ENCODE data around the gene LAMA3. TPM values are rescaled to one million over a fixed set of nuclear protein-coding genes. Genes with fewer than 3 reads are reported as not detected.

LAMA3 gene
- total and polyA plus RNA-seq, 2 donors (not counting 3 experiments of a cell fraction or from before 2014, with no cell fraction given), result 2.6 to 12.3 TPM

DNA sequence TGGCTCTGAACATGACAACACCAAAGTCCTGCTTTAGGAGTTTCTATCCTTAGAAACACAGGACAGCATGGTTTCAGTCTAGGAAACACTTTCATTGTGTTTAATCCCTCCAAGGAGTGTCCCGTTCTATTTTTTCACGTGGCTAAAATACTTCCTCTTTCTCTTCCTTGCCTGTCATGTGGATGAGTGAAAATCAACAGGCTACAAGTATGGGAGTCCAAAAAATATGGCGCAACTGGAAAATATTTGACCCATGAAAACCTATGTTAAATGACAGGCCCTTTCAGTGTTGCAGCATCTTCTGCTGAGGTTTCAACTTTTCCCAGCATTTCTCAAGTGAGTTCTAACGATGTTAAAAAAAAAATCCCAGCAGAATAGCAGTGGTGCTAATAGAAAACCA is 146.3 kb downstream of the LAMA3 start:
- FAIRE-seq (no peak), DNase-seq (ENCODE audit: low read depth, low spot score) (no peak)
- no peak for TF ChIP-seq POLR2A (IDR thresholded peaks at IDR 0.05; ENCODE audit: low read depth, low read length)
- no peak for TF ChIP-seq FOS (IDR thresholded peaks at IDR 0.05; ENCODE audit: borderline replicate concordance, insufficient read depth, low read length)
- TF ChIP-seq GATA2 (IDR thresholded peaks at IDR 0.05; ENCODE audit: insufficient read depth, insufficient read length, low read depth, low read length), result no peak
- Histone ChIP-seq H3K9me1 (replicated peaks; ENCODE audit: control insufficient read depth, extremely low read depth, insufficient read depth, low read length) (no peaks in the 10 kb centered on the region), H3K4me3 (replicated peaks in 1 of 3; ENCODE audit: insufficient read depth in 1 of 3, low read depth in 1 of 3, low read length in 3 of 3) (no peak overlapping the region), H3K79me2 (ENCODE audit: control insufficient read depth, insufficient read depth, low read length) (no peaks in the 10 kb centered on the region), H3K9me3 (replicated peaks; ENCODE audit: control insufficient read depth, insufficient read depth, low read length) (no peaks in the 10 kb centered on the region), H3K36me3 (ENCODE audit: control insufficient read depth in 2 of 2, extremely low read depth in 1 of 2, insufficient read depth in 2 of 2, low read length in 2 of 2) (peaks cover 0 to 2% of the 10 kb centered on the region in 2 experiments), H3K9ac (replicated peaks; ENCODE audit: extremely low read depth, insufficient read depth, low read length) (no peak overlapping the region), H4K20me1 (replicated peaks; ENCODE audit: control insufficient read depth, extremely low read depth, insufficient read depth, low read length) (no peaks in the 10 kb centered on the region), H3K4me2 (ENCODE audit: insufficient read depth, low read length) (no peak overlapping the region), H3K27me3 (ENCODE audit: control insufficient read depth in 2 of 2, insufficient read depth in 2 of 2, low read length in 2 of 2) (no peaks in the 10 kb centered on the region), H3K4me1 (ENCODE audit: control insufficient read depth, extremely low read depth, insufficient read depth, low read length) (peaks cover 7% of the 10 kb centered on the region), H3K27ac (ENCODE audit: insufficient read depth, low read depth, low read length) (no peak overlapping the region), H2AFZ (ENCODE audit: low read depth, low read length) (no peak overlapping the region)
- no TSS peak for BruUV-seq (replicated peaks)
- dilution Hi-C loops (cut with MboI; ENCODE audit: extremely low pct_ligation_motif_present, low sequenced_read_pairs), result no loop called here
- POLR2A ChIA-PET, result no interaction called here
- CTCF ChIA-PET, result interaction anchor here (1.2 kb wide), 2 partner anchors 10 to 83 kb away, joined by 3 to 4 read pairs; no protein-coding TSS in a partner anchor
- intact Hi-C loops (cut with micrococcal nuclease), result no loop called here

DNA sequence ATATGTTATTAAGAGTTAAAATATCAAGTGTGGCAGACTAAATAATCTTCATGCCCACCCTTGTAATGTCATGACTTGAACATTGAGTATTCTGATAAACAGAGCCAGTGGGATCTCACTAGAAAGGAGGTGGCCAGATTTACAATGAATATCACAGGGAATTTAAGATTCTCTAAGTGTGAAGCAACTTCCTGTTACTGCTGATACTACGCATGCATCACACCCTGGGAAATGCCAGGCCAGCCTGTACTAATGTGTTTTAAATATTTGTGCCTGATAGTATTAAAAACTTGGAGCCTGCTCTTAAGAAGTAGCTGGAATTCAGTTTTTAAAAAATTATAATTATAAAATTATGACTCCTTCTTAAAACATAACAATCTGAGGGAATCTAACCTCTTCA is 148.3 kb downstream of the LAMA3 start:
- Histone ChIP-seq H3K4me3 (replicated peaks in 1 of 3; ENCODE audit: insufficient read depth in 1 of 3, low read depth in 1 of 3, low read length in 3 of 3) (no peak overlapping the region), H3K9ac (replicated peaks; ENCODE audit: extremely low read depth, insufficient read depth, low read length) (no peak overlapping the region), H3K79me2 (ENCODE audit: control insufficient read depth, insufficient read depth, low read length) (no peaks in the 10 kb centered on the region), H4K20me1 (replicated peaks; ENCODE audit: control insufficient read depth, extremely low read depth, insufficient read depth, low read length) (no peaks in the 10 kb centered on the region), H3K9me1 (replicated peaks; ENCODE audit: control insufficient read depth, extremely low read depth, insufficient read depth, low read length) (no peaks in the 10 kb centered on the region), H2AFZ (ENCODE audit: low read depth, low read length) (no peak overlapping the region), H3K4me2 (ENCODE audit: insufficient read depth, low read length) (peak overlapping the region; percentile 17), H3K36me3 (ENCODE audit: control insufficient read depth in 2 of 2, extremely low read depth in 1 of 2, insufficient read depth in 2 of 2, low read length in 2 of 2) (peaks cover 0 to 2% of the 10 kb centered on the region in 2 experiments), H3K9me3 (replicated peaks; ENCODE audit: control insufficient read depth, insufficient read depth, low read length) (no peaks in the 10 kb centered on the region), H3K27ac (ENCODE audit: insufficient read depth, low read depth, low read length) (peak overlapping the region; percentile 67), H3K4me1 (ENCODE audit: control insufficient read depth, extremely low read depth, insufficient read depth, low read length) (peaks cover 7% of the 10 kb centered on the region), H3K27me3 (ENCODE audit: control insufficient read depth in 2 of 2, insufficient read depth in 2 of 2, low read length in 2 of 2) (no peaks in the 10 kb centered on the region)
- intact Hi-C loops (cut with micrococcal nuclease), result no loop called here
- no TSS peak for BruUV-seq (replicated peaks)
- peak; percentile 82 for DNase-seq (ENCODE audit: low read depth, low spot score)
- ChIA-PET POLR2A (interaction anchor here (0.6 kb wide), 1 partner anchor 301 kb away, joined by 3 read pairs; the partner anchor contains the start of gene CABYR), CTCF (interaction anchor here (1.1 to 3.2 kb wide), 7 partner anchors 9 to 135 kb away, joined by 3 to 30 read pairs (median 6); no protein-coding TSS in a partner anchor)
- TF ChIP-seq MYC (IDR thresholded peaks at IDR 0.05; ENCODE audit: low read depth, low read length), result no peak
- no peak for TF ChIP-seq POLR2AphosphoS5 (IDR thresholded peaks at IDR 0.05; ENCODE audit: insufficient read depth, low read depth, low read length)
- TF ChIP-seq JUN (IDR thresholded peaks at IDR 0.05; ENCODE audit: borderline replicate concordance, insufficient read depth, insufficient read length, low read depth), result peak; percentile 55
- TF ChIP-seq FOS (IDR thresholded peaks at IDR 0.05; ENCODE audit: borderline replicate concordance, insufficient read depth, low read length), result peak; percentile 15
- TF ChIP-seq EZH2 (IDR thresholded peaks at IDR 0.05; ENCODE audit: borderline replicate concordance, low read depth, low read length, severe bottlenecking), result no peak
- TF ChIP-seq GATA2 (IDR thresholded peaks at IDR 0.05; ENCODE audit: insufficient read depth, insufficient read length, low read depth, low read length), result no peak
- TF ChIP-seq, protein P1, sequence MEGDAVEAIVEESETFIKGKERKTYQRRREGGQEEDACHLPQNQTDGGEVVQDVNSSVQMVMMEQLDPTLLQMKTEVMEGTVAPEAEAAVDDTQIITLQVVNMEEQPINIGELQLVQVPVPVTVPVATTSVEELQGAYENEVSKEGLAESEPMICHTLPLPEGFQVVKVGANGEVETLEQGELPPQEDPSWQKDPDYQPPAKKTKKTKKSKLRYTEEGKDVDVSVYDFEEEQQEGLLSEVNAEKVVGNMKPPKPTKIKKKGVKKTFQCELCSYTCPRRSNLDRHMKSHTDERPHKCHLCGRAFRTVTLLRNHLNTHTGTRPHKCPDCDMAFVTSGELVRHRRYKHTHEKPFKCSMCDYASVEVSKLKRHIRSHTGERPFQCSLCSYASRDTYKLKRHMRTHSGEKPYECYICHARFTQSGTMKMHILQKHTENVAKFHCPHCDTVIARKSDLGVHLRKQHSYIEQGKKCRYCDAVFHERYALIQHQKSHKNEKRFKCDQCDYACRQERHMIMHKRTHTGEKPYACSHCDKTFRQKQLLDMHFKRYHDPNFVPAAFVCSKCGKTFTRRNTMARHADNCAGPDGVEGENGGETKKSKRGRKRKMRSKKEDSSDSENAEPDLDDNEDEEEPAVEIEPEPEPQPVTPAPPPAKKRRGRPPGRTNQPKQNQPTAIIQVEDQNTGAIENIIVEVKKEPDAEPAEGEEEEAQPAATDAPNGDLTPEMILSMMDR (IDR thresholded peaks at IDR 0.05; ENCODE audit: extremely low read depth in 1 of 2, insufficient read depth in 1 of 2, low read depth in 1 of 2, low read length in 2 of 2), result no peak
- dilution Hi-C loops (cut with MboI; ENCODE audit: extremely low pct_ligation_motif_present, low sequenced_read_pairs), result no loop called here
- peak; percentile 74 for FAIRE-seq

Measured in endothelial cell of umbilical vein (primary cell).